Lower leg skin (tissue), 3 donors: Measurements from ENCODE around the gene CASP10.

ENCODE experiments used
- POLR2A ChIP-seq, 2 donors: fragments of 450-650 bp; IDR thresholded peaks; one replicate each; pipeline ENCODE4 v1.6.1; 2016 to 2017; ENCODE audit warnings: antibody characterized with exemption in 2 of 2, mild to moderate bottlenecking in 1 of 2, moderate library complexity in 1 of 2
- TF ChIP-seq, protein P1 (sequence below), 3 donors: fragments of 450-650 bp; IDR thresholded peaks; one replicate each; pipeline ENCODE4 v1.5.1; 2016; ENCODE audit warnings: antibody characterized with exemption in 3 of 3, mild to moderate bottlenecking in 3 of 3, moderate library complexity in 2 of 3

DNA sequence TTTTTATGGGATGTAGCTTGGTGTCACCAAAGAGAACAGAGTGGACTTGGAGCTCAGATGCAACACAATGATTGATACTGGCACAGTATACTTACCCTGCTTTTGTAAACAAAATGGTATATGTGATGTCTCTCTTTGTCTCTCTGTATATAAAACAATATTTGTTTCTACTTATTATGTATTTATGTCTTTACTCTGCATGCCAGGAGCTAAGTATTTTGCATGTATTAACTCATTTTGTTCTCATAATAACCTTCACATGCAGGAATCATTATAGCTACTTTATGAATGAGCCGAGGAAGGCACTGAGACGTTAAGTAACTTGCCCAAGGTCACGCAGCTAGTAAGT, 49.5 kb downstream of the CASP10 start:
- TF ChIP-seq, protein P1, sequence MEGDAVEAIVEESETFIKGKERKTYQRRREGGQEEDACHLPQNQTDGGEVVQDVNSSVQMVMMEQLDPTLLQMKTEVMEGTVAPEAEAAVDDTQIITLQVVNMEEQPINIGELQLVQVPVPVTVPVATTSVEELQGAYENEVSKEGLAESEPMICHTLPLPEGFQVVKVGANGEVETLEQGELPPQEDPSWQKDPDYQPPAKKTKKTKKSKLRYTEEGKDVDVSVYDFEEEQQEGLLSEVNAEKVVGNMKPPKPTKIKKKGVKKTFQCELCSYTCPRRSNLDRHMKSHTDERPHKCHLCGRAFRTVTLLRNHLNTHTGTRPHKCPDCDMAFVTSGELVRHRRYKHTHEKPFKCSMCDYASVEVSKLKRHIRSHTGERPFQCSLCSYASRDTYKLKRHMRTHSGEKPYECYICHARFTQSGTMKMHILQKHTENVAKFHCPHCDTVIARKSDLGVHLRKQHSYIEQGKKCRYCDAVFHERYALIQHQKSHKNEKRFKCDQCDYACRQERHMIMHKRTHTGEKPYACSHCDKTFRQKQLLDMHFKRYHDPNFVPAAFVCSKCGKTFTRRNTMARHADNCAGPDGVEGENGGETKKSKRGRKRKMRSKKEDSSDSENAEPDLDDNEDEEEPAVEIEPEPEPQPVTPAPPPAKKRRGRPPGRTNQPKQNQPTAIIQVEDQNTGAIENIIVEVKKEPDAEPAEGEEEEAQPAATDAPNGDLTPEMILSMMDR (IDR thresholded peaks at IDR 0.05), result no peak
- TF ChIP-seq POLR2A (IDR thresholded peaks at IDR 0.05), result no peak
